Measurements from ENCODE around the gene HACD2.
A peak's percentile ranks its signal among the peaks of the same experiment; 100 is the strongest.

The HACD2 gene

DNA sequence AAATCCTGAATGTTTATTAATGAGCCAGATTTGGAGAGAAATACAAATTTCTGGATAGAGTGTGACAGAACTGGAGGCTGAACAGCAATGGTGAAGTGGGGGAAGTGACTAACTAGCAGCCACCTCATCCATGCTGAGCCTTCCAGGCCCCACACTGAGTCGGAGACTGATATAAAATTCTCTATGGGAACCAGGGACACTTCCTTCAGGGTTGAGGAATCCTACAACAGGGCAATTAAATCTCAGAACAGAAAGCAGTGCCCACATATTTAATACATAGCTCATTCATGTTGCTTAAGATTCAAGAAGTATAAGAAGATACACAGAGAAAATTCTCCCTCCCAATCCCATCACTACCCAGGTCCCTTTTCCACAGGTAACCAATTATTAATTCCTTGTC is 49.3 kb downstream of the HACD2 start:
- no peak overlapping the region for H3K4me3 ChIP-seq
- peaks cover 0 to 17% (median 0%) of the 10 kb centered on the region in 11 experiments; a peak in 5 of 22 replicates for H4K20me1 ChIP-seq
- no peaks in the 10 kb centered on the region for H3K9me3 ChIP-seq (replicated peaks in 1 of 11)
- no peak overlapping the region for H3K4me2 ChIP-seq
- peaks cover 0 to 4% (median 0%) of the 10 kb centered on the region in 11 experiments; a peak in 2 of 22 replicates for H3K36me3 ChIP-seq
- H3K27ac ChIP-seq: no peak overlapping the region
- H3K9ac ChIP-seq: no peak overlapping the region
- no peaks in the 10 kb centered on the region for H3K27me3 ChIP-seq
- no peak for TF ChIP-seq Cebpa-rat (IDR thresholded peaks at IDR 0.05)
- H3K4me1 ChIP-seq: no peaks in the 10 kb centered on the region

- Histone ChIP-seq H3K36me3 (peaks cover 0 to 4% (median 0%) of the 10 kb centered on the region in 11 experiments; a peak in 1 of 22 replicates), H3K9ac (no peak overlapping the region), H3K4me1 (no peaks in the 10 kb centered on the region), H3K27ac (no peak overlapping the region), H3K4me2 (no peak overlapping the region), H3K9me3 (replicated peaks in 1 of 11) (no peaks in the 10 kb centered on the region), H4K20me1 (peaks cover 0 to 17% (median 0%) of the 10 kb centered on the region in 11 experiments; a peak in 5 of 22 replicates), H3K27me3 (no peaks in the 10 kb centered on the region), H3K4me3 (no peak overlapping the region)
- TF ChIP-seq Cebpa-rat (IDR thresholded peaks at IDR 0.05): no peak
These were observed 50.6 kb downstream of the HACD2 start for GRCh38 chr3:123534264-123534663.

DNA sequence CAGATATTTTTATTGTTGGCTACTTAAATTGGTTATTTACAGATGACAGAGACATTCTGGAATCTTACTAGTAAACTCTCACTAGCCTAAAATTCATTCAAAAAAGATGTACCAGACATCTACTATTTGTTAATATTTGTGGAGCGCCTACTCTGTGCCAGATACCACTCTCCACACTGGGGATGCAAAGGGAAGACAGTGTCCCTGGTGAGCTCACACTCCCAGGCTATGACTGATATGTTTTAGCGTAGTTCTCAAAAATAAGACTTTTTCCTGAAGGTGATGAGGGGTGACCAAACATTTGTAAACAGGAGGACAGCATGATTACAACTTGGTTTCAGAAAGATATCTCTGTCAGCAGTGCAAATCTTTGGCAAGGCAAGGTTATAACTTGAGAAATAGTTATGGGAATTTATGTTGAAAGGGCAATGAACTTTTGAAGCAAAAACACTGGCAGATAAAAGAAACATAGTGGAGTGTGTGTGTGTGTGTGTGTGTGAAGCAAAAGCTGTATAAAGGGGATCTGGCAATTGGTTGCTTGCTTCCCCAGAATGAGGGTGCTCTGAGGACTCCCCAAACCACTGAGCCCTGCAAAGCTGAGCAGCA is 51.2 kb downstream of the HACD2 start:
- Histone ChIP-seq H3K27me3 (no peaks in the 10 kb centered on the region), H3K9ac (no peak overlapping the region), H3K27ac (no peak overlapping the region), H3K4me1 (no peaks in the 10 kb centered on the region), H3K4me3 (no peak overlapping the region), H3K36me3 (peaks cover 0 to 4% (median 0%) of the 10 kb centered on the region in 11 experiments; a peak in 1 of 22 replicates), H4K20me1 (peaks cover 0 to 17% (median 0%) of the 10 kb centered on the region in 11 experiments; a peak in 5 of 22 replicates), H3K9me3 (replicated peaks in 1 of 11) (no peaks in the 10 kb centered on the region), H3K4me2 (no peak overlapping the region)
- TF ChIP-seq Cebpa-rat (IDR thresholded peaks at IDR 0.05): no peak

GRCh38 chr3:123528130-123528529 is 56.7 kb downstream of the HACD2 start:
- H4K20me1 ChIP-seq: peaks cover 0 to 3% (median 0%) of the 10 kb centered on the region in 11 experiments; a peak in 2 of 22 replicates
- H3K4me1 ChIP-seq: peaks cover 14 to 24% (median 18%) of the 10 kb centered on the region in 10 experiments
- H3K27ac ChIP-seq: no peak overlapping the region
- H3K9me3 ChIP-seq (replicated peaks in 1 of 11): no peaks in the 10 kb centered on the region
- peaks cover 11 to 36% (median 28%) of the 10 kb centered on the region in 11 experiments; a peak in 21 of 22 replicates for H3K36me3 ChIP-seq
- H3K27me3 ChIP-seq: no peaks in the 10 kb centered on the region
- no peak overlapping the region for H3K9ac ChIP-seq
- H3K4me2 ChIP-seq: no peak overlapping the region
- TF ChIP-seq Cebpa-rat (IDR thresholded peaks at IDR 0.05): no peak
- H3K4me3 ChIP-seq: no peak overlapping the region

DNA sequence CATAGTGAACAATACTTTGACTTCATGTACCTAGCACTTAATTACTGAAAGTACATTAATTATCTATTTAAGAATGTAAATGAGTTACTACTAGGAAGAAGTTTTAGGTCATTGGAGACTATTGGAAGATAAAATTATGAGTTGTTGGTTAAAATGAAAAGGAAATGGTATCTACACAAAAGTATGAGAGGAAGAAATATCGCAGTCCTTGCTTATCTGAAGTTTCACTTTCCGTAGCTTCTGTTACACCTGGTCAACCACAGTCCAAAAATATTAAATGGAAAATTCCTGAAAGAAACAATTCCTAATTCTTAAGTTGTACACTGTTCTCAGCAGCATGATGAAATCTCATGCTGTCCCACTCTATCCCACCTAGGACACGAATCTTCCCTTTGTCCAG is 57.8 kb downstream of the HACD2 start:
- Histone ChIP-seq H3K9ac (no peak overlapping the region), H3K27me3 (no peaks in the 10 kb centered on the region), H3K9me3 (replicated peaks in 1 of 11) (no peaks in the 10 kb centered on the region), H3K4me3 (no peak overlapping the region), H3K36me3 (peaks cover 11 to 36% (median 28%) of the 10 kb centered on the region in 11 experiments; a peak in 21 of 22 replicates), H4K20me1 (peaks cover 0 to 5% (median 0%) of the 10 kb centered on the region in 11 experiments; a peak in 2 of 22 replicates), H3K4me1 (peaks cover 22 to 34% (median 29%) of the 10 kb centered on the region in 10 experiments), H3K4me2 (peak overlapping the region in 1 of 11 experiments; percentile 8; a peak in 1 of 22 replicates), H3K27ac (no peak overlapping the region)
- no peak for TF ChIP-seq Cebpa-rat (IDR thresholded peaks at IDR 0.05)

GRCh38 chr3:123526474-123526873 is 58.4 kb downstream of the HACD2 start:
- H3K36me3 ChIP-seq: peaks cover 11 to 36% (median 28%) of the 10 kb centered on the region in 11 experiments; a peak in 21 of 22 replicates
- H3K4me2 ChIP-seq: no peak overlapping the region
- no peak overlapping the region for H3K4me3 ChIP-seq
- no peak overlapping the region for H3K27ac ChIP-seq
- H3K9me3 ChIP-seq (replicated peaks in 1 of 11): no peaks in the 10 kb centered on the region
- TF ChIP-seq Cebpa-rat (IDR thresholded peaks at IDR 0.05): no peak
- no peak overlapping the region for H3K9ac ChIP-seq
- peaks cover 28 to 40% (median 33%) of the 10 kb centered on the region in 10 experiments for H3K4me1 ChIP-seq
- H4K20me1 ChIP-seq: peaks cover 0 to 5% (median 0%) of the 10 kb centered on the region in 11 experiments; a peak in 1 of 22 replicates
- no peaks in the 10 kb centered on the region for H3K27me3 ChIP-seq

GRCh38 chr3:123525433-123525832 is 59.4 kb downstream of the HACD2 start:
- Histone ChIP-seq H3K4me2 (no peak overlapping the region), H3K4me1 (peaks cover 28 to 44% (median 36%) of the 10 kb centered on the region in 10 experiments)

GRCh38 chr3:123524981-123525380 is 59.9 kb downstream of the HACD2 start:
- H3K4me1 ChIP-seq: peaks cover 28 to 44% (median 36%) of the 10 kb centered on the region in 10 experiments
- H3K9me3 ChIP-seq (replicated peaks in 1 of 11): no peaks in the 10 kb centered on the region
- no peak overlapping the region for H3K4me2 ChIP-seq
- H3K36me3 ChIP-seq: peaks cover 11 to 36% (median 28%) of the 10 kb centered on the region in 11 experiments; a peak in 21 of 22 replicates
- H3K9ac ChIP-seq: no peak overlapping the region
- H3K27me3 ChIP-seq: no peaks in the 10 kb centered on the region
- TF ChIP-seq Cebpa-rat (IDR thresholded peaks at IDR 0.05): no peak
- H4K20me1 ChIP-seq: peaks cover 0 to 6% (median 0%) of the 10 kb centered on the region in 11 experiments; a peak in 2 of 22 replicates
- H3K27ac ChIP-seq: no peak overlapping the region
- H3K4me3 ChIP-seq: no peak overlapping the region

More at GRCh38 chr3:123525433-123525832, 59.4 kb downstream of the HACD2 start:
- no peak for TF ChIP-seq Cebpa-rat (IDR thresholded peaks at IDR 0.05)
- H3K9me3 ChIP-seq (replicated peaks in 1 of 11): no peaks in the 10 kb centered on the region
- H3K36me3 ChIP-seq: peaks cover 11 to 36% (median 28%) of the 10 kb centered on the region in 11 experiments; a peak in 21 of 22 replicates
- peaks cover 0 to 6% (median 0%) of the 10 kb centered on the region in 11 experiments; a peak in 2 of 22 replicates for H4K20me1 ChIP-seq
- H3K27me3 ChIP-seq: no peaks in the 10 kb centered on the region
- H3K4me3 ChIP-seq: no peak overlapping the region
- H3K9ac ChIP-seq: no peak overlapping the region
- no peak overlapping the region for H3K27ac ChIP-seq

DNA sequence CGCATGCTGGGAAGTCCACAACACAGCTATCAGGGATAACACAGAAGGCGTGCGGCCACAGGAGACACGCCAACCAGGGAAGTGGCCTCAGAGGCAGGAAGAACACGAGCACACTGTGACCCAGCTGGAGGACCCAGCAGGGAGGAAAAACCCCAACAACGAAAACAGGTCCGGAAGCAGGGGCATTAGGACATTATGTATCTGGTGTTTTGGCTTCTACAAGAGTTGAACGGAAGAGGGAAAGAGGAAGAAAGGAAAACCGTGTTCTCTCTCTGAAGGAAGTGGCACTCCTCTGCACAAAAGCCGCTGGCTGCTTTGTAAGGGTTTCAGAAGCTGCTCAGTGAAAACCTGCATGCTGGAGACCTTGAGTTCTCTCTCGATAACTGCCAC is 61.8 kb downstream of the HACD2 start:
- H3K4me3 ChIP-seq: peak overlapping the region in 2 of 10 experiments; percentile 25 to 28; a peak in 2 of 20 replicates
- H3K4me1 ChIP-seq: peaks cover 28 to 44% (median 36%) of the 10 kb centered on the region in 10 experiments
- H3K9me3 ChIP-seq (replicated peaks in 1 of 11): no peaks in the 10 kb centered on the region
- peak overlapping the region in 5 of 11 experiments; percentile 1 to 48 (median 8); a peak in 6 of 22 replicates for H3K27ac ChIP-seq
- no peak for TF ChIP-seq Cebpa-rat (IDR thresholded peaks at IDR 0.05)
- H3K9ac ChIP-seq: peak overlapping the region in 5 of 11 experiments; percentile 4 to 34 (median 8); a peak in 2 of 22 replicates
- peaks cover 0 to 6% (median 0%) of the 10 kb centered on the region in 11 experiments; a peak in 1 of 22 replicates for H4K20me1 ChIP-seq
- H3K36me3 ChIP-seq: peaks cover 11 to 39% (median 25%) of the 10 kb centered on the region in 11 experiments; a peak in 21 of 22 replicates
- H3K4me2 ChIP-seq: peak overlapping the region; percentile 70 to 90 (median 81)
- H3K27me3 ChIP-seq: no peaks in the 10 kb centered on the region
